Suprapubic skin (tissue), 4 donors: ENCODE results near the gene OPALIN. TPM values are rescaled to one million over a fixed set of nuclear protein-coding genes. Genes with fewer than 3 reads are reported as not detected.

Experiments
- DNase-seq, 2 donors: peaks; one replicate each; pipeline ENCODE4 v3.0.0-alpha.2; 2019; ENCODE audit warnings: low spot score in 2 of 2
- H3K27ac ChIP-seq: fragments of 200-600 bp; sonication (generic); one replicate; pipeline ENCODE4 v1.5.1; 2019
- H3K27me3 ChIP-seq: fragments of 200-600 bp; sonication (generic); one replicate; pipeline ENCODE4 v1.5.1; 2019
- H3K36me3 ChIP-seq: fragments of 200-600 bp; sonication (generic); one replicate; pipeline ENCODE4 v1.5.1; 2019
- H3K4me1 ChIP-seq: fragments of 200-600 bp; sonication (generic); one replicate; pipeline ENCODE4 v1.5.1; 2019
- H3K4me3 ChIP-seq: fragments of 200-600 bp; sonication (generic); one replicate; pipeline ENCODE4 v1.5.1; 2019; ENCODE audit warnings: mild to moderate bottlenecking
- H3K9me3 ChIP-seq: fragments of 200-600 bp; sonication (generic); one replicate; pipeline ENCODE4 v1.5.1; 2019
- CTCF ChIP-seq, 2 donors: fragments of 200-600 bp in 1 of 2; fragments of 450-650 bp in 1 of 2; sonication (generic) in 1 of 2; IDR thresholded peaks; one replicate each; pipeline ENCODE4 v1.5.1; 2016 to 2019; ENCODE audit warnings: antibody characterized with exemption in 2 of 2, mild to moderate bottlenecking in 1 of 2, moderate library complexity in 1 of 2
- EP300 ChIP-seq: sonication (generic); formaldehyde crosslinking; IDR thresholded peaks from one replicate; pipeline ENCODE4 v1.6.1; 2017; ENCODE audit warnings: antibody characterized with exemption
- POLR2A ChIP-seq, 2 donors: fragments of 450-650 bp; IDR thresholded peaks; one replicate each; pipeline ENCODE4 v1.6.1; 2017; ENCODE audit warnings: antibody characterized with exemption in 2 of 2, mild to moderate bottlenecking in 2 of 2, moderate library complexity in 2 of 2
- POLR2AphosphoS5 ChIP-seq, 3 donors: sonication (generic); formaldehyde crosslinking; IDR thresholded peaks; one replicate each; pipeline ENCODE4 v1.6.1; 2017; ENCODE audit warnings: antibody characterized with exemption in 3 of 3
- WGBS: methylation state at CpG from one replicate; pipeline ENCODE4 v1.1.5; 2018; 5-methylcytosine and 5-hydroxymethylcytosine counted together
- total RNA-seq, 4 donors: library from RNA; depleted of rRNA; stranded (reverse); fragments of >200 nt; gene quantifications; one replicate each; pipeline ENCODE4 v1.1.0, GENCODE V29; 2016

The OPALIN gene
- total RNA-seq, 4 donors from 2014 or later, result not detected

DNA sequence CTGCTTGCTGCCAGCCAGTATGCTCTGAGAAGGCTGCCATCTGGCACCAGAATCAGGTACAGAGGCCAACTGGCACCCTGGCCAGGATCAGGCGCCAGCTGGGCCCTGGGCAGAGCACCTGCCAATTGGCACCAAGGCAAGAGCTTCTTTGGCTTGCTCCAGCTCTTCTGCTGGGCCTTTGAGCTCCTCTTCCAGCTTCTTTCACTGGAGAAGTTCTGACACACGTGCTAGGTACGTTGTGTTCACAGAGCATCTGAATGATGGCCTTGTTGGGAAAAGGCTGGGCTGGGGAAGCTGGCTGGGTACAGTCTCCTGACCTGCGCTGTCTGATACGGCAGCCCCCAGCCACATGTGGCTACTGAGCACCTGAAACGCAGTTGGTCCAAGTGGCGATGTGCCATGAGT lies 31.7 kb upstream of the OPALIN start:
- Histone ChIP-seq H3K36me3 (no peaks in the 10 kb centered on the region), H3K4me3 (no peak overlapping the region), H3K27ac (no peak overlapping the region), H3K9me3 (no peaks in the 10 kb centered on the region), H3K27me3 (peaks cover 58% of the 10 kb centered on the region), H3K4me1 (peaks cover 14% of the 10 kb centered on the region)
- 40% methylated on average over 6 of the region's 7 CpGs for WGBS
- no peak for DNase-seq
- TF ChIP-seq POLR2AphosphoS5 (IDR thresholded peaks at IDR 0.05) (peak in 2 of 3 donors; percentile 22 to 67), EP300 (no peak)

- H3K4me3 ChIP-seq, result no peak overlapping the region
- peaks cover 14% of the 10 kb centered on the region for H3K4me1 ChIP-seq
- no peak for TF ChIP-seq POLR2AphosphoS5 (IDR thresholded peaks at IDR 0.05)
- TF ChIP-seq POLR2A (IDR thresholded peaks at IDR 0.05), result no peak
- TF ChIP-seq CTCF (IDR thresholded peaks at IDR 0.05), result no peak
- no peak for TF ChIP-seq EP300
- H3K27me3 ChIP-seq, result peaks cover 58% of the 10 kb centered on the region
- H3K27ac ChIP-seq, result no peak overlapping the region
- no peaks in the 10 kb centered on the region for H3K36me3 ChIP-seq
- no peaks in the 10 kb centered on the region for H3K9me3 ChIP-seq
- DNase-seq, result no peak
- WGBS, result 47% methylated on average over 5 of the region's 5 CpGs
These were observed 31.0 kb upstream of the OPALIN start for GRCh38 chr10:96389785-96390184.

DNA sequence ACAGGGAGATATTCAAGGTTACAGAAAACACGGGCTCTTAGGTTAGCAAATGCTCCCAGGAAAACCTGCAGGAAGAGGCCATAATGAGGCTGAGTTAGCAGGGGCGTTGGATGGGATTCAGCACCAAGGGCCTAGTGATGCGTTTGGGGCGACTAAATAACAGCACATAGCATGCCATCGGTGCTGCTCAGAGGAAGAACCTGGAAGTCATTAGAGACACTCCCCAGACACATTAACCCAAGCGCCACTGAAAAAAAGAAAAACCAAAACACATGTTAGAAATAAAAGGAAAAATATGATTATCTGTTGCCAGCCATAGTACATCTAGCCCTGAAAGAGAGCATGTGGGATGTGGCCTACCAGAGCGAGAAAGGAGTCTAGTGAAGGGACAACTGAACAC lies 28.8 kb upstream of the OPALIN start:
- no peak for DNase-seq
- 56% methylated on average over 7 of the region's 7 CpGs for whole genome bisulfite sequencing
- Histone ChIP-seq H3K9me3 (no peaks in the 10 kb centered on the region), H3K27me3 (peaks cover 66% of the 10 kb centered on the region), H3K36me3 (no peaks in the 10 kb centered on the region), H3K4me1 (peaks cover 14% of the 10 kb centered on the region), H3K4me3 (no peak overlapping the region), H3K27ac (no peak overlapping the region)
- TF ChIP-seq POLR2A (IDR thresholded peaks at IDR 0.05) (no peak), CTCF (IDR thresholded peaks at IDR 0.05) (no peak), POLR2AphosphoS5 (IDR thresholded peaks at IDR 0.05) (no peak), EP300 (no peak)

GRCh38 chr10:96387161-96387560 lies 28.4 kb upstream of the OPALIN start:
- no peak for TF ChIP-seq POLR2A (IDR thresholded peaks at IDR 0.05)
- TF ChIP-seq EP300, result no peak
- no peak for TF ChIP-seq CTCF (IDR thresholded peaks at IDR 0.05)
- no peak for TF ChIP-seq POLR2AphosphoS5 (IDR thresholded peaks at IDR 0.05)
- Histone ChIP-seq H3K4me1 (peaks cover 14% of the 10 kb centered on the region), H3K4me3 (no peak overlapping the region), H3K9me3 (no peaks in the 10 kb centered on the region), H3K36me3 (no peaks in the 10 kb centered on the region), H3K27me3 (peaks cover 69% of the 10 kb centered on the region), H3K27ac (no peak overlapping the region)
- WGBS, result 73% methylated on average over 2 of the region's 2 CpGs
- no peak for DNase-seq

DNA sequence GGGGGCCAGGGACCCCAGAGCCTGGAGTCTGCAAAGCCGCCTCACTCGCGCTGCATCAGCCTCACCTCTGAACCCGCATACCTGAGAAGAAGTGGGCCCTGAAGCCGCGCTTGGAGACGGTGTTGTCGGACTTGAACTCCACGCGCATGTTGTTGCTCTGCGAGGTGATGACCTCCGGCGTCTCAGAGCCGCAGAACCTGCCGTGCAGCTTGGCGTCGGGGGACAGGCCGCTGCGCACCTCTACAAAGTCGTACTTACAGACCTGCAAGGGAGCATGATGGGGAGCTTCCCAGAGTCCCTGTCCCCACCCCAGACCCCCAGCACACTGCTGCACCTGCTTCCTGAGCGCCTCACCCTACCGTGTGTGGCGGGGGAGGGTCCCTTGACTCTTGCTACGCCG lies 25.7 kb upstream of the OPALIN start:
- H3K27ac ChIP-seq, result no peak overlapping the region
- H3K4me3 ChIP-seq, result no peak overlapping the region
- TF ChIP-seq POLR2AphosphoS5 (IDR thresholded peaks at IDR 0.05) (no peak), CTCF (IDR thresholded peaks at IDR 0.05) (no peak), EP300 (no peak), POLR2A (IDR thresholded peaks at IDR 0.05) (no peak)
- peaks cover under 1% of the 10 kb centered on the region for H3K4me1 ChIP-seq
- no peaks in the 10 kb centered on the region for H3K9me3 ChIP-seq
- no peaks in the 10 kb centered on the region for H3K36me3 ChIP-seq
- peaks cover 65% of the 10 kb centered on the region for H3K27me3 ChIP-seq
- DNase-seq, result no peak
- 76% methylated on average over 22 of the region's 25 CpGs for WGBS

DNA sequence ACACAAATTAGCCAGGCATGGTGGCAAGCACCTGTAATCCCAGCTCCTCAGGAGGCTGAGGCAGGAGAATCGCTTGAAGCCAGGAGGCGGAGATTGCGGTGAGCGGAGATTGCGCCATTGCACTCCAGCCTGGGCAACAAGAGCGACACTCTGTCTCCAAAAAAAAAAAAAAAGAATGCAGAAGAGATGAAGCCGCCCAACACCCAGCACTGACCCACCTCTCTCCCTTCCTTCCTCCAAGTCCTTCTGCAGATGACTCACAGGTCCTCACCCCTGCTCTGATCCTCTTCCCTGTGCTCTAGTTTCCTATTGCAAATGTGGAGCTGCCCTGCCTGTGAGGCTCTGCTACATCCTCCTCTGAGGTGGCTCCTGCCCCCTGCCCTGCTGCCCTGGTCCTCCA lies 22.0 kb upstream of the OPALIN start:
- 94% methylated on average over 7 of the region's 7 CpGs for WGBS
- H3K4me3 ChIP-seq, result no peak overlapping the region
- H3K27me3 ChIP-seq, result peaks cover 71% of the 10 kb centered on the region
- TF ChIP-seq POLR2AphosphoS5 (IDR thresholded peaks at IDR 0.05) (no peak), CTCF (IDR thresholded peaks at IDR 0.05) (no peak), EP300 (no peak), POLR2A (IDR thresholded peaks at IDR 0.05) (no peak)
- H3K27ac ChIP-seq, result no peak overlapping the region
- H3K9me3 ChIP-seq, result no peaks in the 10 kb centered on the region
- peaks cover 14% of the 10 kb centered on the region for H3K4me1 ChIP-seq
- no peak for DNase-seq
- no peaks in the 10 kb centered on the region for H3K36me3 ChIP-seq
